NCI-H2227 (cell line): ENCODE data around the gene OTOS.

ENCODE experiments used
- DNase-seq: peaks from one replicate; lab custom pipeline; 2025; ENCODE audit not compliant: unreplicated experiment; lab: John Stamatoyannopoulos, UW

The OTOS gene

GRCh38 chr2:240140511-240140910 is at the start of gene OTOS:
Gene OTOS (minus strand): TSS chr2:240140658. CDS start chr2:240140326, 332 bp downstream.
- DNase-seq = no peak

GRCh38 chr2:240189686-240190085 is 49.2 kb upstream of the OTOS start:
- DNase-seq = no peak

DNA sequence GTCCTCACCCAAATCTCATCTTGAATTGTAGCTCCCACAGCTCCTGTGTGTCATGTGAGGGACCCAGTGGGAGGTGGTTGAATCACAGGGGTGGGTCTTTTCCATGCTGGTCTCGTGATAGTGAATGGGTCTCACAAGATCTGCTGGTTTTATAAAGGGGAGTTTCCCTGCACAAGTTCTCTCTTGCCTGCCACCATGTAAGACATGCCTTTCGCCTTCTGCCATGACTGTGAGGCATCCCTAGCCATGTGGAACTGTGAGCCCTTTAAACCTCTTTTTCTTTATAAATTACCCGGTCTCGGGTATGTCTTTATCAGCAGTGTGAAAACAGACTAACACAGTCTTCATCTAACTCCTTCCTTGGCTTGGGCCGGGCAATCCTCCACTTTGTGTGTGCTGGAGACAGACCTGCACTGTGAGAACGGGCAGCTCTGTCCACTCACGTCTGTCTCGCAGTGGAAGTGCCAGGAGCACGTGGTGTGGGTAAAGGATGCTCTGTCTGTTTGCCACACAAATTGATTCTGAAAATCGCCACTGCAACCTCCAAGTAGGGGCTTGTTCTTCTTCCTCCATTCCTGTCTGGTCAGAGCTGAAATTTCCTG is 47.6 kb upstream of the OTOS start:
- DNase-seq = no peak

DNA sequence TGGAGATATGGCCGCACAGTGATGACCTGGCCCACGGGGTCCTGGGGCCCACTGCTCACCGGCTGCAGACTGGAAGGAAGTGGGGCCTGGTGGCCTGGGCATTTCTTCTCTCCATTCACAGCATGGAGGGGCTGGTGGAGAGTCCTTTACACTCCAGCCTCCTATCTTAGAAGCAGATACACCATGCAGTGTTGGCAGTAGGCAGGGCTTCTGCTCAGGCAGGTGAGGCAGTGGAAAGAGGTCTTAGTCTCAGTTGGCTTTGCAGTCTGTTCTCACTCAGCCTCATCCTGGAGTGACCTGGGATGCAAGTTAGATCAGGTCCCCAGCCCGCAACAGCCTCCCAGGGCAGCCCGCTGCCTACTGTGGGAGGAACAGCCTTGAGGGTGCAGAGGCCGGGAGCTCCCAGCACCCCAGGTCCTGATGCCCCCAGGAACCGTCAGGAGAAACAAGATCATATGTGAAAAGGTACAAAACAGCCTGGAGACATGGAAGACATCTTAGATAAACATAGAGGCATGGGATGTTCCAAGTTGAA is 45.8 kb upstream of the OTOS start:
- no peak for DNase-seq

DNA sequence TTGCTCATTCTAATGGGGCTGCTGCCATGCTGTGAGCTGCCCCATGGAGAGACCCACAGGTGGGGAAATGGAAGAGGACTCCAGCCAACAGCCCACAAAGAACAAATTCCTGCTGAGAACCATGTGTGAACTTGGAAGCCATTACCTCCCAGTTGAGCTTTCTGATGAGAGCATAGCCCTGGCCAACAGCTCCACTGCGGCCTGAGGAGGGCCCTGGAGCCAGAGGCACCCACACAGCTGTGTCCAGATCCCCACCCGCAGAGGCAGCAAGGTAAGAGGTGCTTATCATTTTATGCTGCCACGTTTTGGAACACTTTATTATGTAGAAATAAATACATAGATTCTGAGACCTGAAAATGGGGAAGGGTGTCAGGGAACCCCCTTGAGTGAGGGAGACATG is 44.2 kb upstream of the OTOS start:
- no peak for DNase-seq

DNA sequence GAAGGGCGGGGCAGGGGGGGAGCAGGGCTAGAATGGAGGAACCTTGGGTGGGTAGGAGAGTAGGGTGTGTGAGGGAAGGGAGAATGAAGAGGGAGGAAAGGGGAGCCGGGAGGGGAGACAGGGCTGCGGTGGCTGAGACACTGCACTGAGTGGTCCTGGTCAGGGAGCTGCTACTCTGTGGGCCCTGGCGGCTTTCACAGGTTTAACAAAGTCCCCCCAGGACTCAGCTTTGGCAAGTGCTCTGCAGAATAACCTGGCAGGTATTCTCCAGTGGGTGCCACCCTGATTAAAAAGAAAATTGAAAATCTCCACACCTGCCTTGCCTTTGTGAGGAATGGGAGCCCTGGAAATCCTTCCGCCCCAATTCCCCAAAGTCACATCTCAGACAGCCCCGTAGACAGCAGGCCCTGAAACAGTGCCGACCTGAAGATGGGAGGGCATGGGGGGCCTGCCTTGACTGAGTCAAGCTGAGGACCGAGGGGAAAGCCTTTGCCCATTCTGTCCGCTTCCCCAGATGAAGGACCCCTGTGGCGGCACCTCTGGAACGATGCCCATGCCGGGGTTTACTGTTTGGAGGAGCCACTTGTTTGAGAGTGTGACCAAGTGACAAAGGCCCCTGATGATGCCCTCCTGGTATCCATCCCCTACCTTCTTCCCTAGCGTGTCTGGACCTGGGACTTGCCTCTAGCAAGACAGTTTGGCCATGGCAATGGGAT is 43.6 kb upstream of the OTOS start:
- DNase-seq = no peak

GRCh38 chr2:240183006-240183874 is 42.8 kb upstream of the OTOS start:
- DNase-seq = no peak

- no peak for DNase-seq
These were observed 42.0 kb upstream of the OTOS start for GRCh38 chr2:240182476-240182875.

DNA sequence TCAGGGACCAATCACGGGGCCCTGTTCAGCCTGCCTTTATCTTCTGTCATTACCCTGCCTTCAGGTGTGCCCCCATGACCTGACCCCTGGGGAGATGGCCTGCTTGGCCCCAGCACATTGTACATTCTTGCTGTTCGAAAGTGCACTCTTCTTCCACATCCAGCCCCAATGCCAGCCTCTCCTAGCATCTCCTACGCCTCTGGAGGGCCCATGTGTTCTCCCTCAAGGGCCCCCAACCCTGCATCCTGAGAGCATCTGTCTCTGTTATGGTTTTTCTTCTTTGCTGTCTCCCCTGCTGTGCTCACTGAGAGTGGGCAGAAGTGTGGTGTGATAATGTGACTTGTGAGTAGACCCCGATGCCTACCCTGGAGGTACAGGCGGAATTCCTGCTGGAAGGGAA is 41.5 kb upstream of the OTOS start:
- DNase-seq = no peak

GRCh38 chr2:240179941-240180666 is 39.6 kb upstream of the OTOS start:
- DNase-seq = no peak

- no peak for DNase-seq
These were observed 38.8 kb upstream of the OTOS start for GRCh38 chr2:240179186-240179815.

DNA sequence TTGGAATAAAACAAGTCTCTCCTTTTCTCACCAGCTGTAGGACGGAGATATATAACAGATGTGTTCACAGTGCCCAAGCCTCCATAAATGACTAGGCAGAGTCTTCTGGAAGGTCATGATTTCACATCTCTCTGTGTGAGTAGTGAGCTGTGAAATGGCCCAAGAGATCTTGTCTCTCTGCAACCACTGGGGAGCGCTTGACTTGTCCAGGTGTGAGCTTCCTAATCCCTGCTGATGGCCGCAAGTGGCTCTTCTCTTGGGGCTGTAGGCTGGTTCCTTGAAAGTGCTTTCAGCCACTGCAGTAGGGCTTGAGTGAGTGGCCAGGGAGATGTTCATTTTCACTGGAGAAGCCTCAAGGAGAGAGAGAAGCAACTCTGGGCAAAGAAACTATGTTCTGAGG is 38.1 kb upstream of the OTOS start:
- no peak for DNase-seq

DNA sequence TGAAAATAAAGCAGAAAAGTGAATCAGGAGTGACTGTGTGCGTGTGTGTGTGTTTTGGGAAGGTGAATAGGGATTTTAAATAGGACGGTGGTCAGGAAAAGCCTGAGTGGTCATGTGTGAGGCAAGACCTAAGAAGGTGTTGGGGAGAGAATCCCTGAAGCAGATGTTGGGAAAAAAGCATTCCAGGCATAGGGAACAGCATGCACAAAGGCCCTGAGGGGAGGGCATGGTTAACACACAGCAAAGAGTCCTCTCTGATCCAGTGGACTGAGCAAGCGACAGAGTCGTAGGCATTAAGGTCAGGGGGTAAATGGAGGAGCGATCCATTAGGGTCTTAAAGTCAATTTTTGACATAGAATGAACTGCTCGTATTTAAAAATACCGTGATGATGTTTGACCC is 34.0 kb upstream of the OTOS start:
- DNase-seq = no peak

DNA sequence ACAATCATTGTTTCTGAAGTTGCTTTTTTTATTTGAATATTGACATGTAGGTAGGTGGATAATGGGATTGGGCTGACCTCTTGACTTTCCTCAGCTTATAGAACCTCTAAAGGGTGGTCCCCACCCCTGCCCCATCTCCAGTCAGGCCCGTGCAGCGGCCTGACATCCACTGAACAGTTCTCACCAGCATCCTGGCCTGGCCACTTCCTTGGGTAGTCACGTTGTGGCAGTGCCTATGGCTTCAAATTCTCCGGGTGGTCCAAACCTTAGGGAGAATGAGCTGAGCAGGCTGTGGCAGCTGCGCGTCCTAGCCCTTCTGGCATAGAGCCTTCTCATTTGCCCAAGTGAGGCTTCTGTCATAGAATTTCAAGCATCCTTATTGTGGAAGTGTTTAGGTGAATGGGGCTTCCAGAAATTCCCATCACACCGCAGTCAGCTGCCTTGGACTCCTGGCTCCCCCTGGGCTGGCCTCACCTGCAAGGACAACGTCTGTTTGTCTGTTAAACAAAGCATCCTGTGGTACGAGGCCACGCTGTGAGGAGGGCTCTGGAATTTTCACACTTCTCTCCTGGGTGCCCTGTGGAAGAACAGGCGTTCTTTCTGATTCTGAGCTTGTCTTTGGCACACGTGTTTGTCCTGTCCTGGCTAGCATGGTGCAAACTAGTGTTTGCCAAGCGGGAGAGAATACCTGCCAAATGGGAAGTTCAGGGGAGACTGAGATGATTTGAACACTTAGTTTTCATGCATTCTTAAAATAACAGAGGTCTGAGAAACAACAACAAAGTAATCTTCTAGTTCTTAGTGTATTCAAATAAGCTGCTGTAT is 31.8 kb upstream of the OTOS start:
- DNase-seq = no peak

GRCh38 chr2:240170883-240171282 is 30.4 kb upstream of the OTOS start:
- no peak for DNase-seq

DNA sequence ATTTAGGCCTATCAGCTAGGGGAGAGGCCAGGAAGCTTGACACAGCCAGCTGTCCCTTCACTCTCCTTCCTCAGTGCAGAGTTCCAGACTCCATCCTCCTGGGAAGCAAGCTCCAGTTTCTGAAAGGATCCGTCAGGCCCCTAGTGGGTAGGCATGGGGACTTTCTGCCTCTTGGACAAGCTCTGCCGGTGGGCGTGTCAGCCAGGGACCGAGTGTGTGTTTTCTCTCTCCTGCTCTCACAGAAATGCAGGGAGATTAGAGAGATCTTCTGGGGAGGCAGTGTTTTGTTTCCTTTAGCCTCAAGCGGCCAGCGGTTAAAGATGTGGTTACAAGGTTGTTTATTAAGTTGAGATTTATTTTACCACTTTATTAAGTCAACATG is 29.9 kb upstream of the OTOS start:
- no peak for DNase-seq

GRCh38 chr2:240169486-240170353 is 29.3 kb upstream of the OTOS start:
- no peak for DNase-seq

DNA sequence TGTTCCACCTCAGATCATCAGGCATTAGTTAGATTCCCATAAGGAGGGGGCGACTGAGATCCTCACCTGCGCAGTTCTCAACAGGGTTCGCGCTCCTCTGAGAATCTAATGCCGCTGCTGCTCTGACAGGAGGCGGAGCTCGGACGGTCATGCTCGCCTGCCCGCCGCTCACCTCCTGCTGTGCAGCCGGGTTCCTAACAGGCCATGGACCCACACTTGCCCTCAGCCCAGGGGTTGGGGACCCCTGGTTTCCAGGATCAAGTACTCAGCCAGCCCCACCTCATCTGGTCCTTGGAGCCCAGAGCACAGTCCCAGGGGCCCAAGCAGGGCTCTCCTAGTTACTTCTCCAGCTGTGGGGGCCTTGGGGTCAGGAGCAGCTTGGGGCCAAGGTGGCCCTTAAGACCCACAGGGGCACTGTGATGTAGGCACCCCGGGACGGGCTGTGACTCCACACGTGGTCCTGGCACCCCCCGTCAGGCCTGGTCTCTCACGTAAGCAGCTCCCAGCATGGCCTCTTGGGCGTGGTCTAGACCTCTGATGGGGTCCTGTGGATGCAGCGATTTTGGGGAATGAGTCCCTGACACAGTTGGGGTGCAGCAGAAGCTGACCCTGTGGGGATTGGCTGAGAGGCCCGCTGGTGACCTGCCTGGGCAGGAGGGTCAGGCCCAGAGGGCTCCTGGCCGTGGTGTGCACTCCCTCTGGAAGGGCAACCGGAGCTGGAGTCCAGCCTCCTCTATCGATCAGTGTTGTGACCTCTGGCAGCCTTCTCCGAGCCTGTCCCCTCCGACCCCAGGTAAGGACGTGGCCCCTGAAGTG is 28.3 kb upstream of the OTOS start:
- DNase-seq = no peak
